SH-SY5Y (cell line): ENCODE data around the gene TTC13.

Experiments used
- GATA2 ChIP-seq: IDR thresholded peaks from 2 replicates; pipeline ENCODE4 v1.6.1; 2011; ENCODE audit warnings: mild to moderate bottlenecking, low read depth, low read length
- GATA3 ChIP-seq: IDR thresholded peaks from 2 replicates; pipeline ENCODE4 v1.6.1; 2011; ENCODE audit warnings: low read depth, mild to moderate bottlenecking, low read length, moderate library complexity

The TTC13 gene

GRCh38 chr1:231001892-231002291 is 23.2 kb upstream of the TTC13 start:
- TF ChIP-seq GATA2, result no peak
- no peak for TF ChIP-seq GATA3

GRCh38 chr1:231000639-231001038 is 22.0 kb upstream of the TTC13 start:
- no peak for TF ChIP-seq GATA3
- TF ChIP-seq GATA2, result no peak

DNA sequence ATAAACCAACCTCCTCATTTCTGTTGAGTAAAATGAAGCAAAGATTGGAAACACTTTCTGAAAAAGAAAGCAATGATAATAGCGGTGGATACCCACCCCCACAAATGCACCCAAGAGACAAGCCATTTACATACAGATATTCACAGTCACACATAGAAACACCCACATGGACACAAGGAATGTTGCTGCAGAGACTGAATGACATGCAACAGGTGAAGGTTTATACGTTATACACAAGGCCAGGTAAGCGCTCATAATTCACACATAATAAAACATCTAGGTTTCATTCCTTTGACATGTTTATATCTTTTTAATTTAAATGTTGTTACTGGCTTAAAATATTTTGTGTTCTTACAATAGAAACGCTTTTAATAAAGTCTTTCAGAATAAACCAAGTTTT is 21.5 kb upstream of the TTC13 start:
- TF ChIP-seq GATA2, result no peak
- TF ChIP-seq GATA3, result no peak

GRCh38 chr1:230994860-230995259 is 16.2 kb upstream of the TTC13 start:
- no peak for TF ChIP-seq GATA3
- TF ChIP-seq GATA2, result no peak

DNA sequence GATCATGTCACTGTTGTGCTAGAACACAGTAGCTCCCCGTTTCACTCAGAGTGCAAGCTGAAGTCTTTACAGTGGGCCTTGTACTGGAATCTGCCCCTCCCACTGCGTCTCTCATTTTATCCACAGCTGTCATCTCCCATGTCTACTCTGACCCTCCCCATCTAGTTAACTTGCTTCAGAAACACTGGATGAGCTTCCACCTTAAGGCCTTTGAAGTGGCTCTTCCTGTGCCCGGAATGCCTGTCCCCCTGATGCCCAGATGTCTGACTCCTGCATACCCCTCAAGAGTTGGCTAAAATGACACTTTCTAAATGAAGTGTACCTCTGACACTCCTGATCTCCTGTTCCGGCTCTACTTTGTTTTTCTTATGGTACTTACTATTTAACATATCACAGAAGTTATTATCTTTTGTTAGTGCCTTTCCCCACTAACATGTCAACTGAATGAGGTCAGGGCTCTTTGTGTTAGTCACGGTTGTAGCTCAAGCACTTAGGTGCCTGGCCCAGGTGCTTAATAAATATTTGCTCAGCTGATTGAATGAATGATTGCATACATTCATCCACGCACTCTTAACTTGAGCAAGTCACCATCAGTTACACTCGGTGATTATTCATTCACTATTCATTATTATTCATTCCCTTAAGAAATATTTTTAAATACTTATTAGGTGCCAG is 13.6 kb upstream of the TTC13 start:
- no peak for TF ChIP-seq GATA2
- TF ChIP-seq GATA3, result no peak

DNA sequence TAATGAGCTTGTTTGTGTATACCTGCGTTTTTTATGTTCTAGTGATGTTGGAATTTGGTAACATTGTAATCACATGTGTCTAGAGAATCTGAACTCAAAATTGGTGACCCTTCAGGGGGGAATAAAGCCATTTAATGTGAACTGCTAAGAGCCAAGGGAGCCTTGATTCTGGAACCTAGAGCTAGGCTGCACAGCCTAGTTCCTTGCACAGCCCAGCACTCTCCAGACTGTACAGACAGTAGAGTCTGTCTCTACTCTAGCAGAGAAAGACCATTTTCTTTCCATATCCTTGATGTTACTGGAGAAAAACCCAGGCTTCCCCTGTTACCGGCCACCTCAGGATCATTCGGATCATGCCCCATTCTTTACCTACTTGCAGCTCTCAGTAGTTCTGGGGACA is 8.8 kb upstream of the TTC13 start:
- TF ChIP-seq GATA2 (no peak), GATA3 (no peak)

DNA sequence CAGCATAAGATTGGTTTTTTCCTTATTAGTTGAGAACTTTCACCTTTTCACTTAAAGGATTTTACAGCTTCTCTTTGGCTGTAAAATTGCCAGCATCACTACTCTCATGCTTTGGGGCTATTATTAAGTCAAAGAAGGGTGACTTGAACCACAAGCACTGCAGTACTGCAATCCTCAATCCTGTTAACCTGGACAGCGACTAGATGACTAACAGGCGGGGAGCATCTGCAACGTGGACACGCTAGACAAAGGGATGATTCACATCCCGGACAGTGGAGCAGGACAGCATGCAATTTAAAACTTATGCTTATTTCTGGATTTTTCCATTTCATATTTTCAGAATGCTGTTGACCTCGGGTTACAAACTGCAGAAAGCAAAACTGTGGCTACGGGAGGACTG is 8.3 kb upstream of the TTC13 start:
- TF ChIP-seq GATA2, result no peak
- no peak for TF ChIP-seq GATA3

DNA sequence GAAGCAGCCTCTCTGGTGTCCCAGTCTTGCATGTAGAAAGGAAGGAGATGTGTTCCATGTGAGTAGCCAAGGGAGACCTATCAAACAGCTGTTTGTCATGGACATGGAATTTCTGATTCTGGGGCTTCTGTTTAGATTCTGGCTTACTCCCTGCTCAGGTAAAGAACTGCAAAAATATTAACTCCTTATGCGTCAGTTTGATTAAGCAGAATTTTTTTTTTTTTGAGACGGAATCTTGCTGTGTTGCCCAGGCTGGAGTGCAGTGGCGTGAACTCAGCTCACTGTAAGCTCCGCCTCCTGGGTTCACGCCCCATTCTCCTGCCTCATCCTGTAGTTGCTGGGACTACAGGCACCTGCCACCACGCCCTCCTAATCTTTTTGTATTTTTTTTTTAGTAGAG is 7.0 kb upstream of the TTC13 start:
- no peak for TF ChIP-seq GATA2

GRCh38 chr1:230983811-230984210 is 5.2 kb upstream of the TTC13 start:
- no peak for TF ChIP-seq GATA3
- TF ChIP-seq GATA2, result no peak

- TF ChIP-seq GATA2 (no peak), GATA3 (no peak)
Observed at GRCh38 chr1:230982696-230983095, 4.0 kb upstream of the TTC13 start.

DNA sequence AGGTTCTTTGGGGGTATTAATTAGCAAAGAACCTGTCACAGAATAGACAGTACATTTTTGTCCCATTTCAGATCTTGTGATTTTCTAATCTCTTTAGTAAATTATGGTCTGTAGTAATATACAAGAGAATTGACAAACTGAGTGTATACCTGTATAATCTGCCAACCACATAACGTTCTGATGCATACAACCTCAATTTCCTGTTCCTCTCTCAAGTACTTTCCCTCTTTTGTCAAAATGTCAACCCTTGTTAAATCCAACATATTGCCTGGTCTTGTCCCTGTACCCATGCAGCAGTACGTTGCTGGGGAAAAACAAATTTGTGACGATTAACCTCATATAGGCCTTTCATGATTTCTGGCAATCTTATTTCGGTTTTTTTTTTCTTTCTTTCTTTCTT is 1.3 kb upstream of the TTC13 start:
- TF ChIP-seq GATA3 (no peak), GATA2 (no peak)

- TF ChIP-seq GATA2 (no peak), GATA3 (no peak)
Observed at GRCh38 chr1:230979389-230979716, 692 bp upstream of the TTC13 start.

DNA sequence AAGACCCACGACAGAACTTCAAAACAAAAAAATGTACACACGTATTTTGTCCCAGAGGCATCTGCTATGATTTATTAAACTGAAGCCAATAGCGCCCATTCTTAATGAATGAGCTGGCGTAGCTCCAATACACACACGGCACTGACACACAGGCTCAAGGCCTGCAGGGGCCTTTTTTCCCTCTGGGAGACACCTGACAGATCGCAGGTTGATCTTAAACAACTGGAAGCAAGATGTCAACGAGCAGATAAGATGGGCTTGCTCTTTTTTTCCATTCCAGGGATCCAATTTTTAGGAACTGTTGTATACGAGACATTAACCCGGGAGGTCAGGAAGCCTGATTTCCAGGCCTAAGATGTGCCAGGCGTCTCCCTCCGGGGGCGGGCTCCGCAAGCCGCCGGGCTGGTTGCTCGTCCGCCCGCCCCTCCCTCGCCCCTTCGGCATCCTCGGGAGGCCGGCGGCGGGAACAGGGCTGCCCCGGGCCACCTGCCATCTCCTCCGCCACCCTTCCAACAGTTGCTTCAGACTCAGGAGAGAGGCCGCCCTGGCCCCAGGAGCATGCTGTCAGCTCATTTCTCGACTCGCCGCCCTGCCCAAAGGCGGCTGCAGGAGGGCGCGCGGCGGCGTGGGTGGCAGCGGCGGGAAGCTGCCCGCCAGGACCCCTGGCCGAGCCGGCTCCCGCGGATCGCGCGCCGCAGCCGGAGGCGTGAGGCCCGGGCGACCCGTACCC is 735 bp downstream of the TTC13 start:
- no peak for TF ChIP-seq GATA3
- TF ChIP-seq GATA2, result peak; percentile 76

DNA sequence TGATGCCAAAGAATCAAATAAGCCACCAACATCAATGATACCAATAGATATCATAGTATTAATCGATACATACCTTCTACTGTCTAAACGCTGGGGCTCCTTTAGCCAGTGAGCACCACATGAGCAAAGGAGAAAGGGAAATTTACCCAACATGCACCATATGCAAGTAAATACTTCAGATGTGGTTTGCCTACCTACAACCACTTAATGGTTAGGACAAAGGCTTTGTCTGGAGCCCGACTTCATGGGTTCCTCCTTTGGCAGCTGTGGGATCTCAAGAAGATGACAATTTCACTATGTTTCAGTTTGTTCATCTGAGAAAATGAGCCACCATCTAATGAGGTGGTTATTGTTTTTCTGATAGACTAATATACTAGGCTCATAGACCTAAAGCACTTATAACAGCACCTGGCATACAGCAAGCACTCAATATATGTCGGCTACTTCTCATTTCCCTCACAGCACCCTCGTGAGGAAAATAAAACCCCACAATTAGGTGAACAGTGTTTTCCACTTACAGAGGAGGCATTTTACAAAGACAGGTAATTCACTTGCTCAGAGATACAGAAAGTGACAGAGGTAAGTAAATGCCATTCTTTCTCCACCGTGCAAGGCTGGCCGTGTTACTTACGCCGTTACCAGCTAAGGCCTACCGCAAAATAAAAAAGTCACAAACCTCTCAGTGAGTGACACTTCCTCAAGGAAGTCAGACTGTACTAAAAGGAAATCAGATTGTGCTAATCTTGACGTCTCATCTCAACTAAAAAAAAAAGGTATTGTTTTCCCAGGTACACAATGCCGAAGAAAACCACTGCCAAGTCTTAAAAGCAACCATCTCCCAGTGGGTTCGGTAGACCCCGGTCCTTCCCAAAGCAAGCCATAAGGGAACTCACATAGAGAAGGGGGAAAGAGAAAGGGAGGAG is 1.6 kb downstream of the TTC13 start:
- no peak for TF ChIP-seq GATA2
- no peak for TF ChIP-seq GATA3
